ENCODE measurements around the gene RPTOR.

GRCh38 chr17:80827646-80828643 is 283.3 kb downstream of the RPTOR start:
- TF ChIP-seq CTCF (conservative IDR thresholded peaks at IDR 0.05 in 1 of 2, IDR thresholded peaks at IDR 0.05 in 1 of 2; ENCODE audit: low read depth in 1 of 2, low read length in 2 of 2) (no peak), EZH2 (IDR thresholded peaks at IDR 0.05; ENCODE audit: low read length, missing control alignments) (no peak)
